Activated T-helper 1 cell treated with anti-CD3 and anti-CD28 coated beads, Interleukin-2, amount 50 U/mL, for 16 hours (primary cell): ENCODE data around the gene AK8.
A peak's percentile ranks its signal among the peaks of the same experiment; 100 is the strongest.

Experiments used
- DNase-seq, 2 donors: peaks; one replicate each; pipeline ENCODE4 v3.0.0-alpha.2; 2020; ENCODE audit warnings: low read depth in 1 of 2, low spot score in 1 of 2

The AK8 gene

GRCh38 chr9:132888151-132888550, 10.1 kb upstream of the AK8 start:
- no peak for DNase-seq

GRCh38 chr9:132887181-132888120, 9.4 kb upstream of the AK8 start:
- DNase-seq: no peak

DNA sequence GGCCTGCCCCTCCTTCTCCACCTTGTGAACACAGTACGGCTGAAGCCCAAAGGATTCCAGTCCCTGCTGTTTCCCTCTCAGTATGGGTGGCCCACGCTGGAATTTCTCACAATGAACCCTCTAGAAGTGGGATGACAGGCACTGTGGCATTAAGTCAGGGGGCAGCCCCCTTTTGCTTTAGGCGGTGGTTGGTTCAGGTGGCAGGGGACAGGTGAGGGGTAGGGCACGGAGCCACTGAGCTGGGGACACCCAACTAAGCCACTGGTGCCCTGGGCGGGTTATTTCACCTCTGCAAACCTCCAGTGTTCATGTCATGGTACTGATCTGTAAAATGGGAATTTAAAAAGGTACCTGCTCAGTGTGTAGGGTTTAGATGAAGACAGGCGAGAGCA, 8.2 kb upstream of the AK8 start:
- DNase-seq: no peak

GRCh38 chr9:132885720-132886333, 7.7 kb upstream of the AK8 start:
- DNase-seq: no peak

DNA sequence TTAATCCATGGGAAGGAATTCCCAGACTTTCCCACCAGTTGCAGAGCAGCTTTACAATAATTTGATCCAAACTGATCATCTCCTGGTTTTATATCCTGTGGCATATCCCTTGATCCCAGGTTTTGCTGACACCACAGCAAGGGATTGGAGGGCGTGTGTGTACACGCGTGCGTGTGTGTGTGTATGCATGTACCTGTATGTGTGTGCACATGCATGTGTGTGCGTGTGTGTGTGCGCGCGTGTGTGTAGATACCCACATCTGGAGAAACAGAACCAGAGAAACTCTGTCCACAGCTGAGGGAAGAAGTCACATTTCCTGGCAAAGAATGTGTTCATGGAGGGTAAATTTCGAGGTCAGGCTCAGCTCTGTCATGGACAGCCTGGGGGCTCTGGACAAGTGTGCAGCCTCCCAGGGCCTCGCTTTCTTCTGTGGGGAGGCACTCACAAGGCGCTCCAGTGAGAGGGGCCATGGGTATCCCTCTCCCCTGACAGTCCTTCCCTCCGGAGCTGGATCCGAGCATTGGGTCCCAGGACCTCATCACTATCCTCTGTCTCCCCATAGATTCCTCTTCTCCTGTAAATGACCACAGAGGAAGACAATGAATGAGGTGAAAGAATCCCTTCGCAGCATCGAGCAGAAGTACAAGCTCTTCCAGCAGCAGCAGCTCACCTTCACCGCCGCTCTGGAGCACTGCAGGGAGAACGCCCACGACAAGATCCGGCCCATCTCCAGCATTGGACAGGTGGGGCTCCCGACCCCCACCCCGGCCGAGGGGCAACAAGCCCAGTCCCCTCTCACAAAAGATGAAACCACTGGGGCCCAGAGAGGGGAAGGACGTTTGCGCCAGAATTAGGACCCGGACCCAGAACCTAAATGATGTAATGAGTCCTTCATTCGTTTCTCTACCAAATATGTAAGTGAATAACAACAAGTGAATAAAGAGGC, 5.5 kb upstream of the AK8 start:
- DNase-seq: no peak

DNA sequence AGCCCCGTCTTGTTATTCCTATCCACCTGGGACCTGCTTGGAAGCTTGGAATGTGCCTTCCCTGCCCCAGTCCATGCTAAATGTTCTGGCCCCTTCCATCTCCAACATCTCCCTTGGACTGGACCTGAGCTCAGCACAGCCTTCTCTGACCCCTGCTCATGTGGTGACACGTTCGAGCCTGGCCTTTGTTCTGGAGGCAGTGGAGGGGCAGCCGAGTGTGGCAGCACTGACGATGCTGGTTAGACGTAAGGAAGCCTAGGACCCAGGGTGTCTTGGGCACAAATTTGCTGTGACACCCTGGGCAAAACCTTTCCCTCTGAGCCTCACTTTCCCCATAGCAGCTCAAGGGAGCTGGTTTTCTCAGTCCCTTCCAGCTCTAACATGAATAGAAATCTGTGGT, 4.5 kb upstream of the AK8 start:
- no peak for DNase-seq

DNA sequence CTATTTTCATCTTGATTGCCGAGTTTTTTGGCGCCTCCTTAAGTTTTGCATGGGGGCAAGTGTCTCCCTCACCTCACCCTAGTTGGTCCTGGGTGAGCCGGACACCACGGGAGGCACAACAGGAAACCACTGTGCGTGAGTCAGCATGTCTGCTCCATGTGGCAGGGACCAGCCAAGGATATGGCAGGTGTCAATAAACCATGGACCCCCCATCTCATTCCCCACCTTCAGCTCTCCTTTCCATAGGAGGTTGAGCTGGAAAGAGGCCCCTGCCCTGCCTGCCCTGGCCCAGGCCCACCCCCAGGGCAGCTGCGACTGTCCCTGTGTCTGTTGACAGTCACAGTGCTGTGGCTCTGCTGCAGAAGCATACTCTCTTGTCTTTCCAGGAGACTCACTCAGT, 3.7 kb upstream of the AK8 start:
- no peak for DNase-seq

GRCh38 chr9:132880324-132880661, 2.2 kb upstream of the AK8 start:
- DNase-seq: no peak

DNA sequence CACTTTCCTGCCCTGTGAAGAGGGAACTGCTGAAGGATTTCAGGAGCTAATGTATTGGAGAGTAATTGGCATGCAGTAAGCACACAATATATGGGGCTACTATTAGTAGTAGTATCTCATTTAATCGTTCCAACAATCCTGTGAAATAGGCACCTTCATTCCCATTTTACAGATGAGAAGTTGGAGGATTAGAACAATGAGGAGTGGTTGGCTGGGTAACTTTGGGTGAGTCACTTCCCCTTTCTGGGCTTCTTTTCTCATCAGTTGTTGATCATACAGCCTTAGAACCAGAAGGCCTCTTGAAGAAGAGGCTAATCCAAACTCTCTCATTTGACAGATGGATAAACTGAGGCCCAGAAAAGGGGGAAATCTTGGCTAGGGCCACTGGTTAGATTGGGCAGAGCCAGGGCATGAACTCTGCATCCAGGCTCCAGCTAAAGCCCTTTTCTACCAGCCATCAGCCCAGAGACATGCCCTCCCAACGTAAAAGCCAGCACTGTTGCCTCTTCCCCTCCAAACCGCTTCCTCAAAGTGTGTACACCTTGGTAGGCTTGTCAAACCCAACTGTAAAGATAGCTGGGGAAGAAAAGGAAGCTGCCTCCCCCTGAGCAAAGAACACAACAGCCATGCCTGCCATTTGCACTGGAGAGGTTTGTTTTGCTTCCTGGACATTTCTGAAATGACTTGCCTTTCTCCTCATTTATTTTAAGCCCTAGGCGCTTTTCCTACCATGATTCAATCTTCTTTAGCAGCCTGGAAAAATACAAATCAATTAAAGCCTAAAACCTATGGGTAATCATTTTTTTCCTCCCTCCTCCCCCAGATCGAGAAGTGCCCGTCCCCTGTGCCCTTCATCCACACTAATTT, 1.6 kb upstream of the AK8 start:
- DNase-seq: no peak

DNA sequence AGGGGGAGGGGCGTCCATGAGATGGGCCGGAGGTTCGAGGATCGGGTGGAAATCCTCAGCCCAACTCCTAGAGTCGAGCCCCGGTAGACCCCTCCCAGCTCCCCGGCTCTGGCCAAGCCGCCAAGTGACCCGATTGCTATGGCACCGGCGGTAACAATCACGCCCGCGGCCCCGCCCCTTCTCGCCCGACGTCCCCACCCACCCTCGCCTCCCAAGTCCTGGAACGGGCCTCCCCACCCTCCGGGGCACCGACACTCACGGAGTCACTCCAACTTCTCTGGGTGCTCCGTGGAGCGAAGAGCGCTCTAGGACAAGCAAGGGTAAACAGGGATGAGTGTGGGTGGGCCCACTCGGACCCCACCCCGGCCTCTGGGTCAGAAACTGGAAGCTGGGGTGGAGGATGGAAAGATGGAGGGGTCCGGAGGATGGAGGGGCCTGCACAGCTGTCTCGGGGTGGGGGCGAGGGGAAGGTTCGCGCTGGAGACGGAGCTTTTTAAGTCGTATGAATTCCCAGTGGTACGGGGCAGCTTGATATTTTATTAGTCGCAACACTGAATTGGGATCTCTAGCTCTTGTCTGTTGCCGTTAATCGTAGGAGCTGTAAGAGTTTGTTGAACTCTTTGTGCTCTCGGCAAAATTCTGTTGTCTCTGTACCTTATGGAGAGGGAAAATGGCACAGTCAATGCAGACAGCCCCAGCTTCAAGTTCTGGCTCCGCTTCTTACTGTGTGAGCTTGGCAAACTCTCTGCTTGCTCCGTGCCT, 792 bp upstream of the AK8 start, which contains the start of gene SPACA9:
Gene SPACA9, plus strand, starts transcription at position 204 of the 762 bp plus-strand sequence. CDS start 5,050 bp downstream, outside the sequence.
- peak in 1 of 2 donors; percentile 7 for DNase-seq

DNA sequence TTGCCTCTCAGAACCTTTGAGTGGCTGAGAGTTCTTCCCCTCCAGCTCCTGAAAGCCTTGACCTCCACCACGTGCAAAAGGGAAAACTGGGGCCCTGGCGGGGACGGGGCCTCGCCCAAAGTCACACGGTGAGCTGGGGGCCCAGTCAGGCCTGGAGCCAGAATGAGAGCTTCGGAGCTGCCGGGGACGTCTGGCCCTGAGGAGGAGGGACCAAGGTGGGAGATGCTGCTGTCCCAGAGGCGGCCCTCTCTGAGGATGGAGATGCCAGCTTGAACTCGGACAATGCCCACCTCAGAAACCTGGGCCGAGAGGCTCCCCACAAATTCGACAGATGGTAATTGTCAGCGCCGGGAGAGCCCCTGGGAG, 643 bp downstream of the AK8 start:
- no peak for DNase-seq

- DNase-seq: no peak
Measured at GRCh38 chr9:132876849-132877248, 1.2 kb downstream of the AK8 start.

GRCh38 chr9:132875159-132875558, 2.9 kb downstream of the AK8 start:
- DNase-seq: no peak

DNA sequence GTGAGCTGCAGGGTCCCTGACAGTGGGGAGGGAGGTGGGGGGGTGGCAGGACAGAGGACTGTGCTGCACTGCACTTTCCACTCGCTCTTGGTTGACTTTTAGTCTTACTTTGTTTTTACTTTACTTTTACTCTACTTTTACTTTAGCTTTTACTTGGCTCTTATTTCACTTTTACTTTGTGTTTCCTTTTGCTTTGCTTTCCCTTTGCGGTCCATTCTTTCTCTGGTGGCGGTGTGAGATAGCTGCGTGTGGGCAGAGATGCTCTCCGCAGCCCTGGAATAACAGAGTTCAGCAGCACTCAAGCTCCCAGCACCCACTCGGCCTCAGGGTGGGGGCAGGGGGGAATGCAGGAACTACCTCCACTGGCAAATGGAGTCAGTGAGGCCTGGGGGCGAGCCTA, 4.7 kb downstream of the AK8 start:
- no peak for DNase-seq

- DNase-seq: no peak
Measured at GRCh38 chr9:132869266-132869665, 8.8 kb downstream of the AK8 start.

DNA sequence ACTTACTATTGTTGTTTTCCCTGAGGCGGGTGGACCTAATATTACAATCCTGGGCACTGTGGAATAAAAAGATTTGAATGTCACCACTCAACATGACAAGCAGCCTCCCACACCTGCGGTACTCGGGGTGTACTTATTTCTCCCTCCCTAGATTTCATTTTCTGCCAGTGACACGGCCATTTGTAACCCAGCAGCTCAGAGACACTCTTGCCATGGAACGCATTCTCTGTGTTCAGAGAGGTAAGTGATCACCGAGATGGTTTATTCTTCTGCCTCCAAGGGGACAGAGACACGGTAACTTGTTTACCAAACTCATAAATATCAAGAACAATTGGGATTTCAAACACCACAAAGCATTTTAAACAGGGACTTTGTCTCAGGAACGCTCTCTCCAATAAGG, 11.2 kb downstream of the AK8 start:
- DNase-seq: no peak

- DNase-seq: no peak
Measured at GRCh38 chr9:132864691-132865090, 13.4 kb downstream of the AK8 start.

DNA sequence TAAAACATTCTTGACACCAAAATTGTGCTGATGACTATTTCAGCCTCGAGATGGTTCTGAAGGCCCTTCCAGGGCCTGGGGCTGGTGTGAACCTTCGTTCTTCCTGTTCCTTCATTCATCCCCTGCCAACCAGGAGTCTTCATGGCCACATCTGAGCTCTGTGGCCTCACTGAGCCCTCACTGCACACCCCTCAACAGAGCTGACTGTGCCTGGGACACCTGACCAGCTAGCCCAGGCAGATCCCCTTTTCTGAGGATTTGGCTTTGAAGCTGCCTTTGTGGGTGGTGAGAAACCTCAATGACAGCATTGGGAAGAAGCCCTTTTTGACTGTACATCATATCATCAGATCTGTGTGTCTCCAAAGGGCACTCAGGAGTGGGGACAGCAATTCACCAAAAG, 13.8 kb downstream of the AK8 start:
- DNase-seq: no peak

DNA sequence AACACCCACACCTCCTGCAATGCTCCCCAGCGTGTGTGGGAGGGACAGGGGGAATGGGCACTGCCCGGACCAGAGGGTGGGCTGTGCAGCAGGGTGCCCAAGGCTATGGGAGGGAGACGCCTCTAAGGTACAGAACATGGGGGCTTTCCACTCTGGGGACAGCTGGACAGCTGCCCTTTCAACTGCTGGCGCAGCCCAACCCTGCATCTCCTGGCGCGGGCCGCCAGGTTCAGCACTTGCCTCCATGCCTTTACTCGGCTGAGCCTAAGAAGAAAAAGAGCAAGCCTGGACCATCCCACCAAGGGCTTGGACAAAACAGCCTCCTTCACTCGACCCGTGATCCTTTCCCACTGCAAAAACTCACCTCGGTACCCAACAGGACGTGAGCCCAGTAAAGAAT, 15.0 kb downstream of the AK8 start:
- DNase-seq: no peak

DNA sequence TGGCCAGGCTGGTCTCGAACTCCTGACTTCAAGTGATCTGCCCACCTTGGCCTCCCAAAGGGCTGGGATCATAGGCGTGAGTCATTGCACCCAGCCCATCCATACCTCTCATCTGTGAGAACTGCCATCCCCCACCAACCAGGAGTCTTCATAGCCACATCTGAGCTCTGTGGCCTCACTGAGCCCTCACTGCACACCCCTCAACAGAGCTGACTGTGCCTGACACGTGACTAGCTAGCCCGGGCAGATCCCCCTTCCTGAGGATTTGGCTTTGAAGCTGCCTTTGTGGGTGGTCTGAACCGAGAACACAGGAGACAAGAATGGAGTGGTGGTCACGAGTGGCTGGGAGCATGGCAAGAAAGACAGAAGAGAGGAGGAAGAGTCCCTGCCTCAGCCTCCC, 15.6 kb downstream of the AK8 start:
- no peak for DNase-seq
